NCI-H69 (cell line): ENCODE results near the gene C16orf96.
A peak's percentile ranks its signal among the peaks of the same experiment; 100 is the strongest.

Experiments
- DNase-seq: peaks from one replicate; lab custom pipeline; 2025; lab: John Stamatoyannopoulos, UW

The C16orf96 gene

DNA sequence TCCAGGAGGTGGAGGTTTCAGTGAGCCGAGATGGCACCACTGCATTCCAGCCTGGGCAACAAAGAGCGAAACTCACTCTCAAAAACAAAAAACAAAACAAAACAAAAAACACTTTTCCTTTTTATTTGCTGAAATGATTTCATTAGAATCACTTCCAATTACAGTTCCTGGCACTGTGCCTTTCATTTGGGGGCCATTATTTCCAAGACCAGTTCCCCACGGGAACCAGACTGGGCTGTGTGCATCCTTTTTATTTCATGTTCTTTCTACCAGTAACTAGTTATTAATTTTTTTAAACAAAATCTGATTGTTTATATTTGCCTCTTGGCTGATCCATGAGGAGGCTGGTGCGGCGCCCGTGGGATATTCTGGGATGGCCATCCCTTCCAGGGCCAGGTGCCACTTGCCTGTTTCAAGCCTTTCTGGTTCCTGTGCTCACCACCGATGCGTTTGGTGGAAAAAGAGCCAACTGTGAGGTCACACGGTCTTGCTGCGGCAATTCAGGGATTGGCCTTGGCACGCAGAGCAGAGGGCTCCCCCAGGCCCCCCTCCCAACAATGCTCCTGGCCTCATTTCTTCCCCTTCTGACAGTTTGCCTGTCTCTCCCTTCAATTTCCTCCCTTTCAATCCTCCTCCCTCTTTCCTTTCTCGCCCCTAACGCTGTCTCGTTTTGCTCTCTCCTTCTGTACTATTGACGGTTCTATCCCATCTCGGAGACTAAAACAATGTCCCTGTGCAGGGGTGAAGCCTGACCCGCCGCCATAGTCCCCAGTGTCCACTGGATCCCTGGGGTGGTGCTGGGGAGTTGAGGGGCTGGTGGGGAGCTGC, 45.1 kb downstream of the C16orf96 start:
- peak; percentile 45 for DNase-seq

GRCh38 chr16:4601864-4602186, 45.7 kb downstream of the C16orf96 start:
- DNase-seq, result no peak

DNA sequence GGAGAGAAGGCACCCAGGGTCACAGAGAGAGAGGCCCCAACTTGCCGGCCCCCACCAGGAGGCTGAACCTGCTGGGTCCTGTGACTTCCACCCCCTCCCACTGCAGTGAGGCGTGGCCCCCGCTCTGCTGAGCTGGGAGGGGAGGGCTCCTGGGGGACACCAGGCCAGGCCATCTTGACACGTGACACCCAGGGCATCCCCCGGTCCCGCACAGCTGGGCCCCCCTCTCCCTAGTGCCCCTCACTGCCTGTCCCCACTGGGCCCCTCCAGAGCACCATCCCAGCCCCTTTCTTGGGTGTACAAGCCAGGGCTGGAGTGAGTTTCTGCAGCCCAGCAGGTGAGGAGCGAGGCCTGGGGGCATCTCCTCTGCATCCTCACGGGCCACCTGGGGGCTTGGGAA, 46.2 kb downstream of the C16orf96 start:
- DNase-seq, result no peak

DNA sequence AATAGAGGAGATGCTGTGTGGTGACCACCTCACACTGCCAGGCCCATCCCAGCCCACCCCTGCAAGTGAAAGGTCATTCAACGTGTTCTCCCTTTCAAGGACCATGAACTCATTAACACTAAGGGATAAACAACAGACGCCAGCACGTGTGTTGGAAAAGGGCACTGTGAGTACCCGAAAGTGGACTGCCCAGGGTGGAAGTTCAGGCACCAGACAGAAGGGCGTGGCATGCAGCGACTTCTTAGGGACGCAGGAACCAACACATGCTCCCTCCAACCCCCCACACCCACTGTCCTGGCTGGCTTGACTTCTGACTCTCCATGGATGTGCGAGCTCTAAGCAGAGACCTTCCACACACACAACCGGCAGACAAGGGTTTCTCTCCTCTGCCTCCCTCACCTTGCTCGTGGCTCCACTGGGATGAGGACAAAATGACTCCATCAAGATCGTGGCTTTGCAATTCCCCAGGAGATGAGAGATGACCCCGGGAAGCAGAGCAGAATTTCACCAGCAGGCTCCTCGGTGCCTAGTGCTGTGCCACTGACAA, 47.6 kb downstream of the C16orf96 start:
- no peak for DNase-seq

DNA sequence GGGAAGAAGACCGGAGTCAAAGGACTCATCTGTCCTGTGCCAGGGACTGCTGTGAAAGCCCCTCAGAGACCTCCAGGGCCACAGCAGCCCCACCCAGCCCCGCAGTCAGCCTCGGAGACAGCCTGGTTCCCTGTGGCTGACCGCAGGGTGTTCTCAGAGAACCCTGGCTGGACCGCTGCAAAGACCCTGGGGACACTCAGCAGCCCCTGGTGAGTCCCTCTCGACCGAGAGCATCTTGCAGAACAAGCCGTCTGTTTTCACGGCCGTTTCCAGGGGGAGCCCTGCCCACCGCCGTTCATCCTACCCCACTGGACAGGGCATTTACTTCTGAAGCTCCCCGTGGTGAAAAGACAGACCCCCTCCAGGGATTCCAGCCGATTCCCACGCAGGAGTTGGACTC, 48.3 kb downstream of the C16orf96 start:
- no peak for DNase-seq

- DNase-seq, result peak; percentile 72
These were observed 50.2 kb downstream of the C16orf96 start for GRCh38 chr16:4606354-4606753.

GRCh38 chr16:4607841-4608703, 51.9 kb downstream of the C16orf96 start:
- DNase-seq, result no peak

DNA sequence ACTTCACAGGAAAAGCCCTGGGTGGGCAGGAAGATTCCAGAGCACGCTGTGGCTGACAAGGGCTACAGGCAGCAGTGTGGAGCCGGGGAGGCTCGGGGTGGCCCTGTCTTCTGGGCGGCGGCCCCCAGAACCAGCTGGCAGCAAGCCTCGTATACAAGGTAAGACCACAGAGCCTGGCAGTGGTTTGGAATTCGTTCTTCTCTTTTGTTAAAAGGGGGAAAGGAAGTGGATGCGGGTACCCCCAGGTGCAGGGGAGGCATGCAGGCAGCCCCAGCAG, 52.5 kb downstream of the C16orf96 start:
- DNase-seq, result no peak

- no peak for DNase-seq
These were observed 53.3 kb downstream of the C16orf96 start for GRCh38 chr16:4609200-4610010.

GRCh38 chr16:4610011-4611005, 54.2 kb downstream of the C16orf96 start:
- DNase-seq, result no peak

- DNase-seq, result no peak
These were observed 55.3 kb downstream of the C16orf96 start for GRCh38 chr16:4611337-4612021.

DNA sequence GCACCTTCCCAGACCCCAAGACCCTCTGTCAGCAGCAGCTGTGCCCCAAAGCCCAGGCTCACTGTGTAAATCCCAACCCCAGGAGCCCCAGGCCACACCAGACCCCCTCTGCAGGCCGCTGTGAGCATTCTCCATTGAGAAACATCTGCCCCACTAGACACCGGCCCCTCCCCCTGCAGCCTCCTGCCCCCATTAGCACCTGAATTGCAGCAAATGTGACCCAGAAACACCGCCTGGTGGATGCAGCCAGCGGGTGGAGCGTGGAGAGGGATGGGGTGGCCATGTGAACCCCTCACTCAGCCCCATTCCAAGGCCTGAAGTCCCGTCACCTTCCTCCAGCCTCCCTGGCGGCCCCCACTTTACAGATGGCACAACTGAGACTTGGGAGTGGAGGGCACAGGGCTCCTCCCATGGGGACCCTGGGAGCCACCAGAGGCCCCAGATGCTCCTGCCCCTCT, 56.4 kb downstream of the C16orf96 start:
- DNase-seq, result no peak

DNA sequence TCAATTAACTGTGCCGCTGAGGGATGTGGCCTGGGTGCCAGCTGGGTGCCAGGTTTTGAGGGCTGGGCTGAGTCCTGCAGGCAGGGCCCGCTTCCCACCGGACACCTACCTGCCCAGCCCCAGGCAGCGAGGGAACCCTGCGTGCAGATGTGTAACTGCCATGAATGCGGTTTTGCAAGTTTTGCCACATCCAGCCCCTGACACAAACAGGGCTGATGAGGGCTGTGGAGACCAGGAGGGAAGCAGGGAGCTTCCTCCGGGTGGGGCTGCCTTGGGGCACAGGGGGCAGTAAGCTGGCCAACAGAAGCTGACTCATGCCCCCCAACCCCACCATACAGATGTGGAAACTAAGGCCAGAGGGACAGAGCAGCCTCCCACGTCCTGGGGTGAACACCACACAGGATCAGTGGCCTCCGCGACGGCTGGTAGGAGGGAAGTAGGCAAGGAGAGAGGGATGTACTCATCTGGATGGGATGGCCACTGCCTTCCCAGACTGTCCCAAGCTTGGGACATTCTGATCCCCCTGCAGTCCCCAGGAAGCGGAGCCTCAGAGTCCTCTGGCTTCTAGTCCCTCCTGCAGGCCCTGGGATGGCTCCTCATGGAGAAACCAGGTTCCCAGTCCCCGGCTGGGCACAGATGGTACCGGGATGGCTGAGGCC, 57.0 kb downstream of the C16orf96 start:
- DNase-seq, result no peak

GRCh38 chr16:4613636-4614570, 57.8 kb downstream of the C16orf96 start:
- DNase-seq, result peak; percentile 76

DNA sequence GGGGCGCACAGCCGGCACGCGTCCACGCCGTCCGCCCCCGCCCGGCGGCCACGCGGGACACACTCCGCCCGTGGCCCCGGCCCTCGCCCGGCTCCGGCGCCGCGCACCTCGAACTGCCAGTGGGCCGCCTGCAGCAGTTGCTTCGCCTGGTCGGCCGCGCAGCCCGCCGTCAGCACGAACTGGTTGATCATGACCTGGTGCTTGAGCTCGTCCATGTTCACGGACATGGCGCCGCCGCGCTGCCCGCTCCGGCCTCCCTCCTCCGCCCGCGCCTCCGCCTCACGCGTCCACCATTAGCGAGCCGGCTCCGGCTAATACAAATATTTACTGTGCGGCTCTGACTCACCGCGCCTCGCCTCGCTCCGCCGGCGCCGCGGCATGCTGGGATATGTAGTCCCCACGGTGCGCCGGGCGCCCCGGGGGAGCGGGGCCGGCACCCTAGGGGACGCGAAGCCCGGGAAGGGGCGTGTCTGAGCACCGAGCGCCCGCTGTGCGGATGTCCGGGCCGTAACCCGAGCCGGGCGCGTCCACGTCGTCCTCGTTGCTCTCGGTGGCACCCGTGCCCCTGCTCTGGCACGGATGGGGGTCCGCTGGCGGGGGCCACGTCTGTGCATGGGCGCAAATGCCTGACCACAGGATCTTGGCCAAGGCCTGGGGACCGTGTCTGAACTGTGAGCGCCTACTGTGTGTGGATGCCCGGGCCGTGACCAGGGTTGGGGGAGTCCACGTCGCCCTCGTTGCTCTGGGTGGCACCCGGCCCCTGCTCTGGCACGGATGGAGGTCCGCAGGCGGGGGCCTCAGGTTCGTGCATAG, 58.6 kb downstream of the C16orf96 start, which contains the start of gene UBALD1:
Gene UBALD1, minus strand, starts transcription at position 318 of the 813 bp plus-strand sequence. Its CDS starts 91 bp downstream, at position 227.
- peak; percentile 97 for DNase-seq

GRCh38 chr16:4615384-4616046, 59.4 kb downstream of the C16orf96 start:
- DNase-seq, result peak; percentile 50
